Esophagus muscularis mucosa (tissue), 4 donors: Measurements from ENCODE around the gene SLC26A5. TPM values are rescaled to one million over a fixed set of nuclear protein-coding genes. Genes with fewer than 3 reads are reported as not detected.

Source experiments
- DNase-seq: peaks from one replicate; pipeline ENCODE4 v3.0.0-alpha.2; 2017; ENCODE audit errors: extremely low spot score
- H3K27ac ChIP-seq, 4 donors: fragments of 200-600 bp; sonication (generic); replicated peaks in 1 of 4; 1 replicate in 3 of 4; 2 replicates in 1 of 4; pipeline ENCODE4 v1.5.1; 2016 to 2019; ENCODE audit warnings: mild to moderate bottlenecking in 1 of 4
- H3K27me3 ChIP-seq, 4 donors: fragments of 200-600 bp; sonication (generic); one replicate each; pipeline versions ENCODE4 v1.5.1 to v1.6.0; 2016 to 2019
- H3K36me3 ChIP-seq, 4 donors: fragments of 200-600 bp; sonication (generic); one replicate each; pipeline ENCODE4 v1.5.1; 2016 to 2019
- H3K4me1 ChIP-seq, 4 donors: fragments of 200-600 bp; sonication (generic); one replicate each; pipeline ENCODE4 v1.5.1; 2016 to 2019
- H3K4me3 ChIP-seq, 4 donors: fragments of 200-600 bp; sonication (generic); 1 replicate in 2 of 4; 2 replicates in 2 of 4; pipeline ENCODE4 v1.5.1; 2016 to 2019; ENCODE audit warnings: mild to moderate bottlenecking in 4 of 4, moderate library complexity in 1 of 4
- H3K9me3 ChIP-seq, 4 donors: fragments of 200-600 bp; sonication (generic); 1 replicate in 3 of 4; 2 replicates in 1 of 4; pipeline ENCODE4 v1.5.1; 2016 to 2019
- EP300 ChIP-seq: sonication (generic); formaldehyde crosslinking; IDR thresholded peaks from one replicate; pipeline ENCODE4 v1.6.1; 2017; ENCODE audit warnings: antibody characterized with exemption
- POLR2A ChIP-seq: fragments of 450-650 bp; IDR thresholded peaks from one replicate; pipeline ENCODE4 v1.6.1; 2017; ENCODE audit warnings: antibody characterized with exemption, moderate library complexity, mild to moderate bottlenecking, low read depth
- POLR2AphosphoS5 ChIP-seq, 2 donors: sonication (generic); formaldehyde crosslinking; IDR thresholded peaks; one replicate each; pipeline ENCODE4 v1.6.1; 2017; ENCODE audit warnings: antibody characterized with exemption in 2 of 2
- WGBS: methylation state at CpG from one replicate; pipeline ENCODE4 v1.1.5; 2018; 5-methylcytosine and 5-hydroxymethylcytosine counted together
- intact Hi-C: fragments of 100-400 bp; cut with DNase I; formaldehyde crosslinking; loops from one replicate; pipeline ENCODE4 v1.15.1; 2023
- total RNA-seq, 4 donors: library from RNA; depleted of rRNA; stranded (reverse); fragments of >200 nt; gene quantifications; one replicate each; pipeline versions ENCODE4 v1.1.0 to v1.2.1, GENCODE V29; 2016
- TF ChIP-seq, protein P1 (sequence below), 3 experiments: fragments of 200-600 bp in 2 of 3; fragments of 450-650 bp in 1 of 3; sonication (generic) in 2 of 3; IDR thresholded peaks; one replicate each; pipeline ENCODE4 v1.5.1; 2017 to 2019; ENCODE audit warnings: antibody characterized with exemption in 3 of 3, mild to moderate bottlenecking in 2 of 3, moderate library complexity in 1 of 3

The SLC26A5 gene
- total RNA-seq, 4 donors from 2014 or later: under 0.01 TPM; not detected in 3

DNA sequence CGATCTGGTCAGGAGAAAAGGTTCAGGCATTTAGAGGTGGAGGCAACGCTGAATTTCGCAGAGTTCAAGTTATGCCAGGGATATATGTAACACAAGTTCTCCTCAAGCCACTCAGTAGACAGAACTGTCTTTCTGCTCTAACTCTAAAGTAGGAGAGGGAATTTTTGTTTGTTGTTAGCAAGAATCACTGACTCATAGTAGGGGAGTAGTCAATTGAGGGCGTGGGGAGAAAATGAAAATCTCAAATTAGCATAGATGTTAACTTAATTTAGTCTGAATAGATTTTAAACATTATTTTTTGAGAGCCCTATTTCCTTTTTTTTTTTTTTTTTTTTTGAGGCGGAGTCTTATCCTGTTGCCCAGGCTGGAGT is 64.0 kb downstream of the SLC26A5 start:
- TF ChIP-seq, protein P1, sequence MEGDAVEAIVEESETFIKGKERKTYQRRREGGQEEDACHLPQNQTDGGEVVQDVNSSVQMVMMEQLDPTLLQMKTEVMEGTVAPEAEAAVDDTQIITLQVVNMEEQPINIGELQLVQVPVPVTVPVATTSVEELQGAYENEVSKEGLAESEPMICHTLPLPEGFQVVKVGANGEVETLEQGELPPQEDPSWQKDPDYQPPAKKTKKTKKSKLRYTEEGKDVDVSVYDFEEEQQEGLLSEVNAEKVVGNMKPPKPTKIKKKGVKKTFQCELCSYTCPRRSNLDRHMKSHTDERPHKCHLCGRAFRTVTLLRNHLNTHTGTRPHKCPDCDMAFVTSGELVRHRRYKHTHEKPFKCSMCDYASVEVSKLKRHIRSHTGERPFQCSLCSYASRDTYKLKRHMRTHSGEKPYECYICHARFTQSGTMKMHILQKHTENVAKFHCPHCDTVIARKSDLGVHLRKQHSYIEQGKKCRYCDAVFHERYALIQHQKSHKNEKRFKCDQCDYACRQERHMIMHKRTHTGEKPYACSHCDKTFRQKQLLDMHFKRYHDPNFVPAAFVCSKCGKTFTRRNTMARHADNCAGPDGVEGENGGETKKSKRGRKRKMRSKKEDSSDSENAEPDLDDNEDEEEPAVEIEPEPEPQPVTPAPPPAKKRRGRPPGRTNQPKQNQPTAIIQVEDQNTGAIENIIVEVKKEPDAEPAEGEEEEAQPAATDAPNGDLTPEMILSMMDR (IDR thresholded peaks at IDR 0.05): no peak
- no peak for TF ChIP-seq EP300
- TF ChIP-seq POLR2A: no peak
- TF ChIP-seq POLR2AphosphoS5 (IDR thresholded peaks at IDR 0.05): no peak
- intact Hi-C loops: no loop called here
- no peak for DNase-seq

DNA sequence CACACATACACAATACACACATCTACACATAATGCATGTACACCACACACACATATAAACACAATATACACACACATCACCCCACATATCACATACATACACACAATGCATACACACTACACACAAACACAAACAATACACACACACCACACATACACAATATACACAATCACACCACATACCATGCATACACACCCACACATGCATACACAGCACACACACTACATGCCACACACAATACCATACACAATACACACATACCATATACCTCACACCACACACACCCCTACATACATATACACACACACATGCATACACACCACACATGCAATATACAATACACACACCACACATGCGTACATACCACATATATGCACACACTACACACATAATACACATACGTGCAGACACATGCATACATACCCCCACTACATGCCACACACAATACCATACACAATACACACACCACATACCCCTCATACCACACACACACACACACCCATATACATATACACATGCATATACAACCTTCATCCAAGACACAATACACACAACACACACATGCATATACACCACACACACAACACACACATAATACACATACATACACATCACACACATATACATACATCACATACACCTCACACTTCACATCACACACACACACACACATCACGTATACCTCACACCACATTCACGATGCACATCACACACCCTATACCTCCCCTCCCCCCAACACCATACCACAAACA is 64.6 kb downstream of the SLC26A5 start:
- Histone ChIP-seq H3K4me3 (no peak overlapping the region), H3K36me3 (no peaks in the 10 kb centered on the region), H3K27ac (no peak overlapping the region), H3K27me3 (no peaks in the 10 kb centered on the region), H3K4me1 (no peaks in the 10 kb centered on the region), H3K9me3 (no peaks in the 10 kb centered on the region)
- intact Hi-C loops: no loop called here
- TF ChIP-seq EP300: no peak
- TF ChIP-seq, protein P1 (IDR thresholded peaks at IDR 0.05): no peak
- no peak for TF ChIP-seq POLR2A
- TF ChIP-seq POLR2AphosphoS5 (IDR thresholded peaks at IDR 0.05): no peak
- 92% methylated on average over 4 of the region's 4 CpGs for WGBS
- DNase-seq: no peak

More for the DNA sequence above, 64.0 kb downstream of the SLC26A5 start:
- H3K27me3 ChIP-seq: no peaks in the 10 kb centered on the region
- no peaks in the 10 kb centered on the region for H3K4me1 ChIP-seq
- no peaks in the 10 kb centered on the region for H3K9me3 ChIP-seq
- H3K36me3 ChIP-seq: no peaks in the 10 kb centered on the region
- WGBS: 90% methylated on average over 5 of the region's 5 CpGs
- no peak overlapping the region for H3K27ac ChIP-seq
- H3K4me3 ChIP-seq: no peak overlapping the region

DNA sequence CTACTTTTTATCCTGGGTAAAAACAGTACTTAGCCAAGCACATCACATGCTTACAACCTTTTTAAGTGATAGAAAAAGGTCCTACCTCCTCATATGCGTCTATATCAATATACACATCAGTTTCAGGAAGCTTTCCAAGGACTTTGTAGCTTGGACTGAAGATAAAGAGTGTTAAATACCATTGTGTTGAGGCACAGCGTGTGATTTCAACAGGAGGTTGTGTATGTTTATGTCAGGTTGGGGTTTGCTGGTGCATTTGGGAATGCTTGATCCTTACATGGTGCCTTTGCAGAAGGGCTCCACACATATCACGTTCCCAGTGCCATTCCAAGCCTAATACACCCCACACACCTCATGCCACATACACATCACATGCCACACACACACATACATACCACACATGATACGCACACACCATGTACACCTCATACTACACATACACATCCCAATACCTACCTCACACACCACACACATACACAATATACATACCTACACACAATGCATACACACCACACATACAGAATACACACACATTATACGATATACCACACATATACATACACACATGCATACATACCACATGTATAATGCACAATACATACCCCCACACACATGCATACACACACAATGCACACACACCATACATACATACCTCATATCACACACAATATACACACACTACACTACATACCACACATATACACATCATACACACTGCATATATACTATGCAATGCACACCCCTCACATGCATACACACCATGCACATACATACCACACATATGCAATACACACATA is 65.4 kb downstream of the SLC26A5 start:
- no peak overlapping the region for H3K4me3 ChIP-seq
- intact Hi-C loops: no loop called here
- H3K4me1 ChIP-seq: no peaks in the 10 kb centered on the region
- no peaks in the 10 kb centered on the region for H3K9me3 ChIP-seq
- DNase-seq: no peak
- H3K27ac ChIP-seq: no peak overlapping the region
- H3K36me3 ChIP-seq: no peaks in the 10 kb centered on the region
- TF ChIP-seq, protein P1 (IDR thresholded peaks at IDR 0.05): no peak
- no peak for TF ChIP-seq EP300
- H3K27me3 ChIP-seq: no peaks in the 10 kb centered on the region
- 75% methylated on average over 5 of the region's 5 CpGs for WGBS

DNA sequence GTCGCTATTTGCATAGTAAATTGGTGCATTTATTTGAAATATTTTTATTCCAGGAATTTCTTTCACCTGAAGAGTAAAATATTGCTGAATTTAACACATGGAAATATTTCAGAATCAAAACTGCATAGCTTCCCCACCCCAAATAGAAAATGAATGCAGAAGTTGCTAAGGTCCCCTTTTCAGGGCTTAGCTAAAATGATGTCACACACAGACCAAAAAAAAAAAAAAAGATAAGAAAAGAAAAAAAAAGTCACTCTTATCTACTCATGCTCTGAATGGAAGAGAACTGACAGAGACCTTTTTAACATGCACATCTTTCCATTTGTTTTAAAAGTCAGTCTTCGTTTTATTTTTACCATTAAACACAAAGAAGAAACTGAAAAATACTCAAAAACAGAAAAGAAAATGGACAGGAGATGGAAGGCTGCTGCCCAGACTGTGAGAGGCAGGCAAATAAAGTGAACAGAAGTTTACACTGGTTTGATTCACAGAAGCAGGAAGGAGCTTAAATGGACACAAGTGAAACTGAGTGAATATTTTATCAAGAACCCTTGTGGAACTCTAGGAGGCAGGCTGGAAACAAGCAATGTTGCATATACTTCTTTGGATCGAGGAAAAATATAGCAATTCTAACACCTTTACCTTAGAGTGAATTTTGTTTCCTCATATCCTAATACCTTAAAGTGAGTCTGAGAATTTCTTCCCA is 66.6 kb downstream of the SLC26A5 start:
- 80% methylated on average over 3 of the region's 3 CpGs for WGBS
- DNase-seq: no peak
- no peak for TF ChIP-seq POLR2A
- TF ChIP-seq, protein P1 (IDR thresholded peaks at IDR 0.05): no peak
- H3K4me3 ChIP-seq: no peak overlapping the region
- intact Hi-C loops: no loop called here
- H3K27me3 ChIP-seq: no peaks in the 10 kb centered on the region
- no peak overlapping the region for H3K27ac ChIP-seq
- H3K9me3 ChIP-seq: no peaks in the 10 kb centered on the region
- no peaks in the 10 kb centered on the region for H3K4me1 ChIP-seq
- no peaks in the 10 kb centered on the region for H3K36me3 ChIP-seq
